ENCODE measurements around the gene GRIK4.
A peak's percentile ranks its signal among the peaks of the same experiment; 100 is the strongest.

GRCh38 chr11:120801801-120802689, 290.5 kb downstream of the GRIK4 start:
- peak; percentile 80 for TF ChIP-seq CTCF (IDR thresholded peaks at IDR 0.05)
- TF ChIP-seq, protein P1, sequence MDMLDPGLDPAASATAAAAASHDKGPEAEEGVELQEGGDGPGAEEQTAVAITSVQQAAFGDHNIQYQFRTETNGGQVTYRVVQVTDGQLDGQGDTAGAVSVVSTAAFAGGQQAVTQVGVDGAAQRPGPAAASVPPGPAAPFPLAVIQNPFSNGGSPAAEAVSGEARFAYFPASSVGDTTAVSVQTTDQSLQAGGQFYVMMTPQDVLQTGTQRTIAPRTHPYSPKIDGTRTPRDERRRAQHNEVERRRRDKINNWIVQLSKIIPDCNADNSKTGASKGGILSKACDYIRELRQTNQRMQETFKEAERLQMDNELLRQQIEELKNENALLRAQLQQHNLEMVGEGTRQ (IDR thresholded peaks at IDR 0.05; ENCODE audit: borderline replicate concordance, low read depth, low read length), result no peak
- no peak for TF ChIP-seq EP300 (IDR thresholded peaks at IDR 0.05; ENCODE audit: borderline replicate concordance in 1 of 2, low read depth in 1 of 2, low read length in 1 of 2)
- TF ChIP-seq GABPA (IDR thresholded peaks at IDR 0.05; ENCODE audit: low read depth), result no peak
- TF ChIP-seq GATA2 (CRISPR knock-in tag; IDR thresholded peaks at IDR 0.05), result no peak

All from SK-N-SH (cell line).